IMR-90 (cell line): Measurements from ENCODE around the gene TBC1D1. TPM values are rescaled to one million over a fixed set of nuclear protein-coding genes. Genes with fewer than 3 reads are reported as not detected.

Source experiments
- ATAC-seq: fragments of 200-7000 bp; cut with Tn5 transposase; 2 replicates; pipeline ENCODE4 v1.9.1; 2020; ENCODE audit warnings: low read depth, mild to moderate bottlenecking, moderate library complexity
- BruUV-seq: library from RNA; stranded (reverse); fragments of 400-500 nt; replicated peaks from 2 replicates; lab custom pipeline; 2021; lab: Mats Ljungman, UMichigan
- CTCF ChIA-PET: fragments of 300-600 bp; formaldehyde crosslinking; extraction: SDS; loops from one replicate; lab custom pipeline; 2021; ENCODE audit warnings: antibody characterized with exemption; lab: Yijun Ruan, JAX
- POLR2A ChIA-PET: fragments of 300-600 bp; sonication (Branson Sonifier 250); formaldehyde crosslinking; loops from one replicate; lab custom pipeline; 2022; ENCODE audit warnings: antibody characterized with exemption; ENCODE audit not compliant: unreplicated experiment; lab: Charles Lee
- DNase-seq: peaks from one replicate; pipeline ENCODE4 v3.0.0; 2013
- H2AFZ ChIP-seq: replicated peaks from 2 replicates; pipeline ENCODE3; 2013; ENCODE audit warnings: low read length, mild to moderate bottlenecking; ENCODE audit not compliant: poor library complexity
- H2AK5ac ChIP-seq: 2 replicates; pipeline ENCODE4 v1.6.1; 2013; ENCODE audit warnings: low read depth, low read length, inconsistent platforms
- H2AK9ac ChIP-seq: replicated peaks from 2 replicates; pipeline ENCODE3; 2013; ENCODE audit warnings: mild to moderate bottlenecking, low read depth, low read length, moderate library complexity; ENCODE audit not compliant: poor library complexity
- H2BK120ac ChIP-seq: 2 replicates; pipeline ENCODE4 v1.6.1; 2013; ENCODE audit warnings: low read depth, low read length, inconsistent platforms
- H2BK15ac ChIP-seq: 3 replicates; pipeline ENCODE4 v1.6.1; 2013; ENCODE audit warnings: low read depth, low read length, inconsistent platforms
- H2BK20ac ChIP-seq: 2 replicates; pipeline ENCODE4 v1.6.1; 2013; ENCODE audit warnings: low read depth, mild to moderate bottlenecking, inconsistent platforms, low read length, moderate library complexity
- H2BK5ac ChIP-seq: 2 replicates; pipeline ENCODE4 v1.6.1; 2013; ENCODE audit warnings: mild to moderate bottlenecking, low read depth, low read length, inconsistent platforms; ENCODE audit not compliant: poor library complexity, severe bottlenecking
- H3K14ac ChIP-seq: replicated peaks from 2 replicates; pipeline ENCODE4 v1.6.1; 2013; ENCODE audit warnings: low read depth, low read length, inconsistent platforms
- H3K18ac ChIP-seq: 2 replicates; pipeline ENCODE4 v1.6.1; 2013; ENCODE audit warnings: low read depth, low read length, control low read depth
- H3K23ac ChIP-seq: 2 replicates; pipeline ENCODE4 v1.6.1; 2013; ENCODE audit warnings: low read depth, low read length, inconsistent platforms
- H3K27ac ChIP-seq: 2 replicates; pipeline ENCODE4 v1.5.1; 2013; ENCODE audit warnings: mild to moderate bottlenecking, control low read depth, low read length; ENCODE audit not compliant: insufficient read depth
- H3K27me3 ChIP-seq: 2 replicates; pipeline ENCODE4 v1.6.1; 2013; ENCODE audit warnings: low read length; ENCODE audit not compliant: control insufficient read depth, insufficient read depth
- H3K36me3 ChIP-seq: 2 replicates; pipeline ENCODE4 v1.6.1; 2013; ENCODE audit warnings: low read length, mixed read lengths; ENCODE audit not compliant: control insufficient read depth, insufficient read depth
- H3K4ac ChIP-seq: 2 replicates; pipeline ENCODE4 v1.6.1; 2013; ENCODE audit warnings: low read depth, low read length, inconsistent platforms
- H3K4me1 ChIP-seq: 2 replicates; pipeline ENCODE4 v1.6.1; 2013; ENCODE audit warnings: low read length, mixed read lengths; ENCODE audit not compliant: control insufficient read depth, insufficient read depth
- H3K4me2 ChIP-seq: 2 replicates; pipeline ENCODE4 v1.6.1; 2013; ENCODE audit warnings: low read depth, mild to moderate bottlenecking, control low read depth, low read length, moderate library complexity
- H3K4me3 ChIP-seq: 2 replicates; pipeline ENCODE4 v1.5.1; 2013; ENCODE audit warnings: low read depth, mild to moderate bottlenecking, control low read depth, low read length, moderate library complexity; ENCODE audit not compliant: insufficient read depth
- H3K56ac ChIP-seq: 2 replicates; pipeline ENCODE4 v1.6.1; 2013; ENCODE audit warnings: low read length, inconsistent platforms; ENCODE audit not compliant: insufficient read depth; ENCODE audit errors: extremely low read depth
- H3K79me1 ChIP-seq, 2 experiments: 2 replicates each; pipeline ENCODE4 v1.6.1; 2013; ENCODE audit warnings: low read length in 2 of 2, inconsistent platforms in 1 of 2, low read depth in 1 of 2
- H3K9ac ChIP-seq: 2 replicates; pipeline ENCODE4 v1.6.1; 2013; ENCODE audit warnings: low read depth, low read length, control low read depth
- H3K9me1 ChIP-seq: 2 replicates; pipeline ENCODE4 v1.6.1; 2013; ENCODE audit warnings: low read length, inconsistent platforms; ENCODE audit not compliant: insufficient read depth
- H3K9me3 ChIP-seq: 2 replicates; pipeline ENCODE4 v1.6.1; 2013; ENCODE audit warnings: low read length; ENCODE audit not compliant: control insufficient read depth, insufficient read depth
- H4K20me1 ChIP-seq: 2 replicates; pipeline ENCODE4 v1.6.1; 2013; ENCODE audit warnings: low read length, inconsistent platforms; ENCODE audit not compliant: insufficient read depth
- H4K5ac ChIP-seq: 2 replicates; pipeline ENCODE4 v1.6.1; 2013; ENCODE audit warnings: mild to moderate bottlenecking, low read depth, low read length, control low read depth
- H4K8ac ChIP-seq, 2 experiments: 2 replicates each; pipeline ENCODE4 v1.6.1; 2013; ENCODE audit warnings: low read depth in 2 of 2, low read length in 2 of 2, control low read depth in 1 of 2, inconsistent platforms in 1 of 2
- H4K91ac ChIP-seq: 2 replicates; pipeline ENCODE4 v1.6.1; 2013; ENCODE audit warnings: low read depth, low read length, inconsistent platforms; ENCODE audit not compliant: insufficient read depth
- BHLHE40 ChIP-seq: fragments of 150-350 bp; IDR thresholded peaks from 2 replicates; pipeline ENCODE4 v1.6.1; 2016; ENCODE audit warnings: mild to moderate bottlenecking, low read depth, low read length
- CTCF ChIP-seq: conservative IDR thresholded peaks from 2 replicates; pipeline ENCODE4 v1.5.1; 2012; ENCODE audit warnings: mild to moderate bottlenecking, low read depth, low read length, improper control_type of control experiment
- ELK1 ChIP-seq: fragments of 150-350 bp; IDR thresholded peaks from 2 replicates; pipeline ENCODE4 v1.6.1; 2016; ENCODE audit warnings: low read depth, mild to moderate bottlenecking, low read length, moderate library complexity, borderline replicate concordance
- FOS ChIP-seq: fragments of 150-350 bp; IDR thresholded peaks from 2 replicates; pipeline ENCODE4 v1.6.1; 2016; ENCODE audit warnings: low read depth, low read length
- MAFK ChIP-seq: IDR thresholded peaks from 2 replicates; pipeline ENCODE4 v1.6.1; 2012; ENCODE audit warnings: low read depth, low read length, improper control_type of control experiment
- MAZ ChIP-seq: IDR thresholded peaks from 2 replicates; pipeline ENCODE4 v1.6.1; 2012; ENCODE audit warnings: low read depth, mild to moderate bottlenecking, low read length, improper control_type of control experiment, moderate library complexity, borderline replicate concordance
- MXI1 ChIP-seq: IDR thresholded peaks from 2 replicates; pipeline ENCODE4 v1.6.1; 2012; ENCODE audit warnings: low read depth, mild to moderate bottlenecking, low read length, moderate library complexity, borderline replicate concordance
- NFE2L2 ChIP-seq: fragments of 150-350 bp; IDR thresholded peaks from 2 replicates; pipeline ENCODE4 v1.6.1; 2016; ENCODE audit warnings: low read depth, mild to moderate bottlenecking, low read length
- POLR2A ChIP-seq: IDR thresholded peaks from 2 replicates; pipeline ENCODE4 v1.6.1; 2012; ENCODE audit warnings: mild to moderate bottlenecking, low read depth, low read length
- RAD21 ChIP-seq: IDR thresholded peaks from 2 replicates; pipeline ENCODE4 v1.6.1; 2012; ENCODE audit warnings: low read length, improper control_type of control experiment
- RCOR1 ChIP-seq: IDR thresholded peaks from 2 replicates; pipeline ENCODE4 v1.6.1; 2012; ENCODE audit warnings: mild to moderate bottlenecking, low read length, improper control_type of control experiment; ENCODE audit not compliant: insufficient replicate concordance
- RFX5 ChIP-seq: IDR thresholded peaks from 2 replicates; pipeline ENCODE4 v1.8.0; 2012; ENCODE audit warnings: low read depth, mild to moderate bottlenecking, low read length, moderate library complexity
- SMC3 ChIP-seq: fragments of 150-350 bp; IDR thresholded peaks from 2 replicates; pipeline ENCODE4 v1.6.1; 2016; ENCODE audit warnings: low read depth, mild to moderate bottlenecking, antibody characterized with exemption, low read length, moderate library complexity
- USF2 ChIP-seq: fragments of 150-350 bp; IDR thresholded peaks from 2 replicates; pipeline ENCODE4 v1.6.1; 2017; ENCODE audit warnings: mild to moderate bottlenecking, antibody characterized with exemption, low read length, low read depth
- WGBS, 2 experiments: methylation state at CpG; one replicate each; pipeline versions ENCODE4 v1.1.5 to v1.1.7; 2013; ENCODE audit warnings: missing lambda C conversion rate in 2 of 2; ENCODE audit not compliant: insufficient read length in 1 of 2; ENCODE audit errors: extremely low coverage in 2 of 2; 5-methylcytosine and 5-hydroxymethylcytosine counted together
- dilution Hi-C: fragments of 300-500 bp; cut with HindIII; formaldehyde crosslinking; loops from one replicate; pipeline ENCODE4 v1.14.3; 2018; ENCODE audit warnings: low sequenced_read_pairs; ENCODE audit not compliant: unreplicated experiment
- in situ Hi-C: fragments of 300-500 bp; cut with MboI; formaldehyde crosslinking; loops from 3 replicates; pipeline ENCODE4 v1.14.3; 2019; ENCODE audit warnings: low sequenced_read_pairs, inconsistent platforms, mixed read lengths
- intact Hi-C: fragments of 100-400 bp; cut with micrococcal nuclease; formaldehyde crosslinking; loops from 2 replicates; pipeline ENCODE4 v1.10.0; 2022
- polyA plus RNA-seq, 3 experiments: library from polyadenylated mRNA; depleted of rRNA; stranded (reverse); fragments of >200 nt; gene quantifications; 2 replicates each; pipeline ENCODE4 v1.2.3, GENCODE V29; 2012; ENCODE audit warnings: low replicate concordance in 1 of 3
- total RNA-seq: library from RNA; depleted of rRNA; stranded (reverse); fragments of >200 nt; gene quantifications from 2 replicates; pipeline ENCODE4 v1.2.3, GENCODE V29; 2012

Gene TBC1D1
- total and polyA plus RNA-seq, 2 of the 4 experiments (the other 2 are of a cell fraction) = 42.4 to 104 TPM

DNA sequence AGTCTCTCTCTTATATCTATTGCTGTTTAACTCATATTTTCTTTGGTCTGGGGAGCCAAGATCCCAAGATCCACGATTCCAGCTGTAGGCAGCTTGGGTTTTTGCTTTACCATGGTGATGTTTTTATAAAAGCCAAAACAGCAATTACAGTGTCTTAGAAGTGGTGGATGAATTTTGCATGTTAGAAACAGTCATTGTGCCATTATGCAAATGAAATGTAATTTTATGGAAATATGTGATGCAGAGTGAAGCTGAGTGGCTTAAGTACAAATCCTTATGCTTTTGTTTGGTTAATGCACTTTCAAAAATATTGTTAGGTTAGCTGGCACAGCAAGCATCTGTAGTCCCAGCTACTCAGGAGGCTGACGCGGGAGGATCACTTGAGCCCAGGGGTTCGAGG is 36.5 kb downstream of the TBC1D1 start:
- Histone ChIP-seq H2BK20ac (no peak overlapping the region), H4K5ac (no peak overlapping the region), H3K9me1 (no peaks in the 10 kb centered on the region), H3K4ac (no peak overlapping the region), H4K8ac (no peak overlapping the region), H3K27ac (no peak overlapping the region), H3K56ac (no peak overlapping the region), H3K79me1 (no peaks in the 10 kb centered on the region), H3K4me1 (no peaks in the 10 kb centered on the region), H3K4me3 (no peak overlapping the region), H3K14ac (no peak overlapping the region), H4K20me1 (no peaks in the 10 kb centered on the region), H2BK5ac (no peak overlapping the region), H3K9ac (no peak overlapping the region), H3K36me3 (no peaks in the 10 kb centered on the region), H3K18ac (no peak overlapping the region), H3K9me3 (no peaks in the 10 kb centered on the region), H2BK120ac (no peak overlapping the region), H2AK5ac (no peak overlapping the region), H2BK15ac (no peak overlapping the region), H3K4me2 (no peak overlapping the region), H3K27me3 (peaks cover 35% of the 10 kb centered on the region), H4K91ac (no peak overlapping the region), H2AFZ (no peak overlapping the region), H2AK9ac (no peak overlapping the region), H3K23ac (no peak overlapping the region)
- intact Hi-C loops = no loop called here
- WGBS, 2 experiments = no CpG with 5 or more reads among the region's 4 CpGs
- TF ChIP-seq RFX5 = no peak
- TF ChIP-seq CTCF = no peak
- TF ChIP-seq BHLHE40 = no peak
- TF ChIP-seq MXI1 = no peak
- no peak for TF ChIP-seq NFE2L2
- TF ChIP-seq FOS = no peak
- TF ChIP-seq ELK1 = no peak
- no peak for TF ChIP-seq MAZ
- no peak for TF ChIP-seq MAFK
- TF ChIP-seq SMC3 = no peak
- TF ChIP-seq POLR2A = no peak
- no peak for TF ChIP-seq RCOR1
- TF ChIP-seq RAD21 = no peak
- no peak for TF ChIP-seq USF2
- in situ Hi-C loops = no loop called here
- ATAC-seq = no peak
- DNase-seq = no peak
- dilution Hi-C loops = no loop called here
- BruUV-seq = no TSS peak
- CTCF ChIA-PET = interaction anchor here (0.6 kb wide), 1 partner anchor 17 kb away, joined by 7 read pairs; no protein-coding TSS in a partner anchor
- POLR2A ChIA-PET = no interaction called here
